Measurements from ENCODE around the gene DACT3. TPM values are rescaled to one million over a fixed set of nuclear protein-coding genes. Genes with fewer than 3 reads are reported as not detected.

Gene DACT3
- total RNA-seq (2022) (0.39 and 0.75 TPM in 2 replicates), Bru-seq, nascent RNA (percentile 20 among the genes with signal in this experiment), BruChase-seq, experiment 1, labeled RNA remaining after a 2-hour chase (percentile 16 among the genes with signal in this experiment), BruChase-seq, experiment 2, labeled RNA remaining after a 6-hour chase (percentile 23 among the genes with signal in this experiment)
- long read RNA-seq = 0 reads

GRCh38 chr19:46661020-46661731 is at the start of gene DACT3:
TSS of gene DACT3 (minus strand) at chr19:46661182. CDS start at chr19:46661064, 118 bp downstream.
- peak within 1 kb of the TSS; percentile 73 for H3K4me3 Mint-ChIP-seq (ENCODE audit: unreplicated experiment)
- BruUV-seq (replicated peaks) = no TSS peak
- TF ChIP-seq, protein P1, sequence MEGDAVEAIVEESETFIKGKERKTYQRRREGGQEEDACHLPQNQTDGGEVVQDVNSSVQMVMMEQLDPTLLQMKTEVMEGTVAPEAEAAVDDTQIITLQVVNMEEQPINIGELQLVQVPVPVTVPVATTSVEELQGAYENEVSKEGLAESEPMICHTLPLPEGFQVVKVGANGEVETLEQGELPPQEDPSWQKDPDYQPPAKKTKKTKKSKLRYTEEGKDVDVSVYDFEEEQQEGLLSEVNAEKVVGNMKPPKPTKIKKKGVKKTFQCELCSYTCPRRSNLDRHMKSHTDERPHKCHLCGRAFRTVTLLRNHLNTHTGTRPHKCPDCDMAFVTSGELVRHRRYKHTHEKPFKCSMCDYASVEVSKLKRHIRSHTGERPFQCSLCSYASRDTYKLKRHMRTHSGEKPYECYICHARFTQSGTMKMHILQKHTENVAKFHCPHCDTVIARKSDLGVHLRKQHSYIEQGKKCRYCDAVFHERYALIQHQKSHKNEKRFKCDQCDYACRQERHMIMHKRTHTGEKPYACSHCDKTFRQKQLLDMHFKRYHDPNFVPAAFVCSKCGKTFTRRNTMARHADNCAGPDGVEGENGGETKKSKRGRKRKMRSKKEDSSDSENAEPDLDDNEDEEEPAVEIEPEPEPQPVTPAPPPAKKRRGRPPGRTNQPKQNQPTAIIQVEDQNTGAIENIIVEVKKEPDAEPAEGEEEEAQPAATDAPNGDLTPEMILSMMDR (IDR thresholded peaks at IDR 0.05; ENCODE audit: insufficient read depth in 1 of 2, low read depth in 1 of 2, low read length in 1 of 2, severe bottlenecking in 1 of 2, unreplicated experiment in 1 of 2) = no peak
- H3K36me3 Mint-ChIP-seq (ENCODE audit: insufficient read depth, unreplicated experiment) = peaks cover 8% of the 10 kb centered on the region
- peak; percentile 100 for DNase-seq
- CTCF ChIA-PET = interaction anchor here (0.5 to 3.0 kb wide), 30 partner anchors 11 to 515 kb away, joined by 3 to 117 read pairs (median 7); partner anchors contain the start of genes GNG8 and PPP5C
- peaks cover 11% of the 10 kb centered on the region; the same call in 1 of the 2 replicates for H3K4me1 ChIP-seq
- H3K9me3 ChIP-seq = no peaks in the 10 kb centered on the region
- no peaks in the 10 kb centered on the region for H3K9me3 Mint-ChIP-seq (ENCODE audit: unreplicated experiment)
- H3K27me3 Mint-ChIP-seq (ENCODE audit: insufficient read depth, unreplicated experiment) = peaks cover 15% of the 10 kb centered on the region
- no peaks in the 10 kb centered on the region; the same call in 1 of the 2 replicates for H3K27me3 ChIP-seq (replicated peaks; ENCODE audit: control insufficient read depth, insufficient read depth, low read length)
- H3K4me3 ChIP-seq (ENCODE audit: low read depth, low read length) = peak within 1 kb of the TSS; percentile 54
- H3K4me1 Mint-ChIP-seq (ENCODE audit: low read depth, unreplicated experiment) = peaks cover 14% of the 10 kb centered on the region
- intact Hi-C loops (cut with micrococcal nuclease; ENCODE audit: unreplicated experiment) = loop anchor here (1.0 kb wide), 1 partner anchor 27 kb away; no protein-coding TSS in a partner anchor
- H3K27ac Mint-ChIP-seq (ENCODE audit: unreplicated experiment) = peak within 1 kb of the TSS; percentile 63
- POLR2A ChIA-PET = interaction anchor here (0.7 to 1.3 kb wide), 6 partner anchors 11 to 189 kb away, joined by 3 to 15 read pairs (median 5); partner anchors contain the start of genes AP2S1 and CALM3
- H3K36me3 ChIP-seq (ENCODE audit: control insufficient read depth, insufficient read depth, low read length) = no peaks in the 10 kb centered on the region

DNA sequence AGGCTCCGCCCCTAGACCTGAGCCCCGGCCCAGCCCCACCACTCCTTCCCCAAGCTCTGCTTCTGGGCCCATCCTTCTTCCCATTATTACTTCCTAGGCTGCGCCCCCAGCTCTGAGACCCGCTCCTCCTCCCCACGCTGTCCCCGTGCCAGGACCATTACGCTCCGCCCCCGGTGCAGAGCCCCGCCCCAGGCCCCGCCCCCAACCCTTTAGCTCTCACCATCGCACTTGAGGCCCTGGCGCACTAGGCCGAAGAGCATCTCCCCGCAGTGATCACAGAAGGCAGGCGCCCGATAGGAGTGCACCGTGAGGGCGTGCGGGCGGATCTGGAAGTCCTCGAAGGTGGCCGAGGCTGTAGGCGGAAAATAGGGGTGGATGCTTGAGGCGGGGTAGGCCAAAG is 49.7 kb upstream of the DACT3 start:
- H3K4me3 ChIP-seq (ENCODE audit: low read depth, low read length) = no peak overlapping the region
- H3K9me3 Mint-ChIP-seq (ENCODE audit: unreplicated experiment) = no peaks in the 10 kb centered on the region
- H3K36me3 ChIP-seq (ENCODE audit: control insufficient read depth, insufficient read depth, low read length) = no peaks in the 10 kb centered on the region; the same call in 1 of the 2 replicates
- H3K27me3 Mint-ChIP-seq (ENCODE audit: insufficient read depth, unreplicated experiment) = no peaks in the 10 kb centered on the region
- POLR2A ChIA-PET = no interaction called here
- no TSS peak for BruUV-seq (replicated peaks)
- TF ChIP-seq, protein P1 (IDR thresholded peaks at IDR 0.05; ENCODE audit: insufficient read depth in 1 of 2, low read depth in 1 of 2, low read length in 1 of 2, severe bottlenecking in 1 of 2, unreplicated experiment in 1 of 2) = no peak
- H3K27me3 ChIP-seq (replicated peaks; ENCODE audit: control insufficient read depth, insufficient read depth, low read length) = no peaks in the 10 kb centered on the region
- no peaks in the 10 kb centered on the region for H3K9me3 ChIP-seq
- intact Hi-C loops (cut with micrococcal nuclease; ENCODE audit: unreplicated experiment) = no loop called here
- peaks cover 6% of the 10 kb centered on the region for H3K4me1 Mint-ChIP-seq (ENCODE audit: low read depth, unreplicated experiment)
- DNase-seq = no peak
- H3K27ac Mint-ChIP-seq (ENCODE audit: unreplicated experiment) = no peak overlapping the region
- CTCF ChIA-PET = interaction anchor here (0.7 kb wide), 1 partner anchor 11 kb away, joined by 3 read pairs; no protein-coding TSS in a partner anchor
- H3K4me1 ChIP-seq = peaks cover 8% of the 10 kb centered on the region
- H3K4me3 Mint-ChIP-seq (ENCODE audit: unreplicated experiment) = no peak overlapping the region
- H3K36me3 Mint-ChIP-seq (ENCODE audit: insufficient read depth, unreplicated experiment) = peaks cover 30% of the 10 kb centered on the region

DNA sequence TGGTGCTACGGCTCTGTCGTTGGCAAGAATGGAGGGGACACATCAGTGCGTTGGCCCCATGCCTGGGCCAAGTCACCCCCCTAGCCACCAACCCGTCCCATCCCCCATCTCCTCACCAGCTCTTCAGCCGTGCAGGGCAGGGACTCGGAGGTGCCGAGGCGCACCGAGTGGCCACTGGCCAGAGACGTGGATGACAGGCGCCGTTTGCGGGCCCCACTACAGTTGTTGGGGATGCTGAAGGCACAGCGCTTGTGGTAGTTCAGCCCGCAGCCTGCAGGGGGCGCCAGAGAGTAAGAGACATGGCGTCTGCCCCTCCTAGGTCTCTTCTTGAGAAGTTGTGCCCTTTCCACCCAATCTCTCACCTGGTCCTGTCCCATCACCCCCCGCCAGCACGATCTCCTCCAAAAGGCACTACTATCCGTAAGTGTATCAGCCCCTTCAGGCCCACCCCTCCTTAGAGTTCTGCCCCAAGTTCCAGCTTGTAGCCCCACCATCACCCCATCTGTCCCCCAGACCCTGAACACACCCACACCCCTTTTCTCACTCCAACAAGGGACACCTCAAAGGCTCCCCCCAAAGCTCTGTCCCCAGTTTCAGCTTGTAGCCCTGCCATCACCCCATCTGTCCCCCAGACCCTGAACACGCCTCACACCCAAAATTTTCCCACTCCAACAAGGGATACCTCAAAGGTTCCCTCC is 43.5 kb upstream of the DACT3 start:
- DNase-seq = peak in 1 of 2 experiments; percentile 74
- peaks cover 76% of the 10 kb centered on the region for H3K36me3 Mint-ChIP-seq (ENCODE audit: insufficient read depth, unreplicated experiment)
- POLR2A ChIA-PET = no interaction called here
- H3K27ac Mint-ChIP-seq (ENCODE audit: unreplicated experiment) = no peak overlapping the region
- peaks cover 2% of the 10 kb centered on the region for H3K36me3 ChIP-seq (ENCODE audit: control insufficient read depth, insufficient read depth, low read length)
- TF ChIP-seq, protein P1 (IDR thresholded peaks at IDR 0.05; ENCODE audit: insufficient read depth in 1 of 2, low read depth in 1 of 2, low read length in 1 of 2, severe bottlenecking in 1 of 2, unreplicated experiment in 1 of 2) = peak; percentile 83 to 97
- BruUV-seq (replicated peaks) = no TSS peak
- intact Hi-C loops (cut with micrococcal nuclease; ENCODE audit: unreplicated experiment) = no loop called here
- H3K4me1 Mint-ChIP-seq (ENCODE audit: low read depth, unreplicated experiment) = no peaks in the 10 kb centered on the region
- H3K4me3 ChIP-seq (ENCODE audit: low read depth, low read length) = no peak overlapping the region
- H3K4me3 Mint-ChIP-seq (ENCODE audit: unreplicated experiment) = no peak overlapping the region
- no peaks in the 10 kb centered on the region for H3K9me3 Mint-ChIP-seq (ENCODE audit: unreplicated experiment)
- no peaks in the 10 kb centered on the region for H3K27me3 ChIP-seq (replicated peaks; ENCODE audit: control insufficient read depth, insufficient read depth, low read length)
- no peaks in the 10 kb centered on the region for H3K4me1 ChIP-seq
- no peaks in the 10 kb centered on the region for H3K9me3 ChIP-seq
- H3K27me3 Mint-ChIP-seq (ENCODE audit: insufficient read depth, unreplicated experiment) = no peaks in the 10 kb centered on the region
- CTCF ChIA-PET = no interaction called here

Data from Caco-2 (cell line).